NCI-H2081 treated with DMSO at 0.1 percent for 48 hours (cell line): ENCODE results near the gene TRPV2.

Experiments
- DNase-seq: peaks from one replicate; lab custom pipeline; 2025; lab: John Stamatoyannopoulos, UW

Gene TRPV2

GRCh38 chr17:16455997-16456741 lies 40.8 kb downstream of the TRPV2 start:
- DNase-seq = no peak

GRCh38 chr17:16456742-16457316 lies 41.5 kb downstream of the TRPV2 start:
- DNase-seq = no peak

- no peak for DNase-seq
Observed at GRCh38 chr17:16459271-16459670, 43.9 kb downstream of the TRPV2 start.

- no peak for DNase-seq
Observed at GRCh38 chr17:16459855-16460550, 44.6 kb downstream of the TRPV2 start.

GRCh38 chr17:16460796-16461605 lies 45.6 kb downstream of the TRPV2 start:
- no peak for DNase-seq

- DNase-seq = no peak
Observed at GRCh38 chr17:16461606-16461866, 46.2 kb downstream of the TRPV2 start.

- no peak for DNase-seq
Observed at GRCh38 chr17:16462070-16462864, 46.9 kb downstream of the TRPV2 start.

GRCh38 chr17:16463358-16464302 lies 48.3 kb downstream of the TRPV2 start:
- no peak for DNase-seq

GRCh38 chr17:16464303-16465051 lies 49.1 kb downstream of the TRPV2 start:
- DNase-seq = no peak

- no peak for DNase-seq
Observed at GRCh38 chr17:16465052-16465312, 49.6 kb downstream of the TRPV2 start.

GRCh38 chr17:16465861-16466338 lies 50.5 kb downstream of the TRPV2 start:
- DNase-seq = no peak

GRCh38 chr17:16466407-16466806 lies 51.0 kb downstream of the TRPV2 start:
- DNase-seq = no peak

- DNase-seq = no peak
Observed at GRCh38 chr17:16467044-16467443, 51.7 kb downstream of the TRPV2 start.

- DNase-seq = no peak
Observed at GRCh38 chr17:16467886-16468285, 52.5 kb downstream of the TRPV2 start.

GRCh38 chr17:16468428-16468992 lies 53.1 kb downstream of the TRPV2 start:
- DNase-seq = no peak

GRCh38 chr17:16470265-16470664 lies 54.9 kb downstream of the TRPV2 start:
- DNase-seq = no peak

GRCh38 chr17:16471295-16471694 lies 55.9 kb downstream of the TRPV2 start:
- DNase-seq = no peak

GRCh38 chr17:16472539-16472938 lies 57.2 kb downstream of the TRPV2 start:
- DNase-seq = no peak
